Fibroblast of mammary gland (primary cell): Measurements from ENCODE around the gene DYRK2.

Experiments
- DNase-seq: peaks from one replicate; pipeline ENCODE4 v3.0.0-alpha.2; 2010; ENCODE audit warnings: low read depth
- H3K4me3 ChIP-seq: 2 replicates; pipeline ENCODE4 v1.5.1; 2011; ENCODE audit warnings: low read depth, mild to moderate bottlenecking, low read length, moderate library complexity; ENCODE audit not compliant: control insufficient read depth
- TF ChIP-seq, protein P1 (sequence below): conservative IDR thresholded peaks from 2 replicates; pipeline ENCODE4 v1.5.1; 2011; ENCODE audit warnings: low read depth, low read length, inconsistent platforms; ENCODE audit not compliant: control insufficient read depth, insufficient read depth

DYRK2 gene

GRCh38 chr12:67630373-67631088 lies 18.0 kb upstream of the DYRK2 start:
- no peak for DNase-seq
- H3K4me3 ChIP-seq, result no peak overlapping the region
- TF ChIP-seq, protein P1, sequence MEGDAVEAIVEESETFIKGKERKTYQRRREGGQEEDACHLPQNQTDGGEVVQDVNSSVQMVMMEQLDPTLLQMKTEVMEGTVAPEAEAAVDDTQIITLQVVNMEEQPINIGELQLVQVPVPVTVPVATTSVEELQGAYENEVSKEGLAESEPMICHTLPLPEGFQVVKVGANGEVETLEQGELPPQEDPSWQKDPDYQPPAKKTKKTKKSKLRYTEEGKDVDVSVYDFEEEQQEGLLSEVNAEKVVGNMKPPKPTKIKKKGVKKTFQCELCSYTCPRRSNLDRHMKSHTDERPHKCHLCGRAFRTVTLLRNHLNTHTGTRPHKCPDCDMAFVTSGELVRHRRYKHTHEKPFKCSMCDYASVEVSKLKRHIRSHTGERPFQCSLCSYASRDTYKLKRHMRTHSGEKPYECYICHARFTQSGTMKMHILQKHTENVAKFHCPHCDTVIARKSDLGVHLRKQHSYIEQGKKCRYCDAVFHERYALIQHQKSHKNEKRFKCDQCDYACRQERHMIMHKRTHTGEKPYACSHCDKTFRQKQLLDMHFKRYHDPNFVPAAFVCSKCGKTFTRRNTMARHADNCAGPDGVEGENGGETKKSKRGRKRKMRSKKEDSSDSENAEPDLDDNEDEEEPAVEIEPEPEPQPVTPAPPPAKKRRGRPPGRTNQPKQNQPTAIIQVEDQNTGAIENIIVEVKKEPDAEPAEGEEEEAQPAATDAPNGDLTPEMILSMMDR, result no peak

DNA sequence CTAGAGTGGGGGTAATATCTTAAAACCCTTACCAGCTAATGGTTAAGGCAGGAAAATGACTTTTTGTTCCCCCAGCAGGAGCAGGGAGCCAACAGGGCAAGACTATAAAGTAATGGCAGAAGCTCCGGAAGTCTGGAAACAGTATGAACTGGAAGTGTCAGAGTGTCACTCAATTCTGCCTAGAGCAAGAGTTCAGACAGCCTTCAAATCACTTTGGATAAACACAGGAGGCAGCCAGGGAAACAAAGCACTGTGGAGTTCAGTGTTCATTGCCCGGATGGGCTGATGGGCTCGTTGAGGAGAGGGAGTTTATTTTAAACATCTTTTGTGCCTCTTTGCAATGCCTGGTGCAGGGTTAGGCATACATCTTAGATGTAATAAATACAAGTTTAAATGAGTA lies 16.5 kb upstream of the DYRK2 start:
- no peak overlapping the region for H3K4me3 ChIP-seq
- TF ChIP-seq, protein P1, result no peak
- DNase-seq, result no peak

- DNase-seq, result no peak
- TF ChIP-seq, protein P1, result no peak
- no peak overlapping the region for H3K4me3 ChIP-seq
Measured at GRCh38 chr12:67633024-67633610, 15.4 kb upstream of the DYRK2 start.

GRCh38 chr12:67633708-67634107 lies 14.8 kb upstream of the DYRK2 start:
- TF ChIP-seq, protein P1, result no peak
- DNase-seq, result no peak
- H3K4me3 ChIP-seq, result no peak overlapping the region

- H3K4me3 ChIP-seq, result no peak overlapping the region
- no peak for DNase-seq
Measured at GRCh38 chr12:67634303-67634761, 14.2 kb upstream of the DYRK2 start.

DNA sequence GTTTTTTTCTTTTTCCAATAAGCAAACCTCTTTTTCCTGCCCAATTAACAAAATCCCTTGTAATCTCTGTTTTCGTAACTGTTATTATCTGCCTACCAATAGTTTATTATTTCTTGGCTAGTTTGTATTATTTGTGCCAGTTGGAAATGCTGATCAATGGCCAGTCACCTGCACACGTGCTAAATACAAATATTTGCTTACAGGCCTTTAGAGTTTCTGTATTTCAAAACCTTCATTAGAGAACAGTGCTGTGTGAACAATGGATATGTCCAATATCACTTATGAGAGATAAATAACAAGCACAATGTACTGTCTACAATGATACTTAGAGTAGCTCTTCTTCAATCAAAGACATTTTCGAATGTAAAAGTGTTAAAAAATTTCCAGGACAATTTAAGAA lies 10.8 kb upstream of the DYRK2 start:
- DNase-seq, result no peak
- TF ChIP-seq, protein P1, result no peak
- H3K4me3 ChIP-seq, result no peak overlapping the region

More at GRCh38 chr12:67634303-67634761, 14.2 kb upstream of the DYRK2 start:
- TF ChIP-seq, protein P1, result no peak

DNA sequence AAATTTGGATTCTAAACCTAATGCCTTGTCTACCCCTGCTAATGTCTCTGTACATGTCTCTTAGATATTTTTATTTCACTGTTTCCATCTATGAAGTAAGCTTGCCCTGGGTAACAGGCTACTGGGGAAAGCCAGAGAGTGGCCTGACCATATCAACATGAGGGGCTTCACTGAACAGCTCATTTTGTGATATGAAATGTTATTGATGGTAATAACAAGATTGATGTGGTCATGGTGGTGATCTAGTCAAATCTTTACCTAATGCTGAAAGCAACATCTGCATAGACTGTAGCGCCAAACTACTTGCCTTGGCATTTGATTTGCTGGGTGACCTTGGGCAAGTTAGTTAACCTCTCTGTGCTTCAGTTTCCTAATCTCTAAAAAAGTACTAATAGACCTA lies 9.9 kb upstream of the DYRK2 start:
- no peak for DNase-seq
- H3K4me3 ChIP-seq, result no peak overlapping the region
- TF ChIP-seq, protein P1, result no peak
